GM12875 (cell line): ENCODE data around the gene NT5C1A.

Experiments used
- H3K4me3 ChIP-seq: one replicate; pipeline ENCODE4 v1.5.1; 2011; ENCODE audit warnings: low read depth, low read length, control low read depth
- TF ChIP-seq, protein P1 (sequence below): IDR thresholded peaks from 2 replicates; pipeline ENCODE4 v1.5.1; 2011; ENCODE audit warnings: low read depth, mild to moderate bottlenecking, control low read depth, inconsistent platforms, low read length, moderate library complexity, borderline replicate concordance; ENCODE audit not compliant: insufficient read depth

The NT5C1A gene

DNA sequence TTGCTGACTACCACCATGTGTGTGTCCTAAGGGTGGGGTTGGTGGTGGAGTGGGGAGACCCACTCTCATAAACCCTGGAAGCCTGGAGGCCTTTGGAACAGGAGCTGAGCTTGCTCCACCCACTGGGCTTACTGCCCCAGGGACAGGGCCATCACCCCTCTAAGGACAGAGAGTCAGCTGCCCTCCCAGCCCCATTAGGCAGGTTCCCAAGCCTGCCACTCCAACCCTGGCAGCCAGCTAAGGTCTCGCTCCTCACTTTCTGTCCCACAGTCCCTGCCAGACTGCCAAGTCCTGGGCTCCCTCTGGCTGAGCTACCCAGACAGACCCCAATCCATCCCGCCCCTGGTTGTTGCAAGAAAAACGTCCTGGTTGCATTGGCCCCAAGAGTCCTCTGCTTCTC is 3.8 kb downstream of the NT5C1A start:
- no peak overlapping the region for H3K4me3 ChIP-seq
- TF ChIP-seq, protein P1, sequence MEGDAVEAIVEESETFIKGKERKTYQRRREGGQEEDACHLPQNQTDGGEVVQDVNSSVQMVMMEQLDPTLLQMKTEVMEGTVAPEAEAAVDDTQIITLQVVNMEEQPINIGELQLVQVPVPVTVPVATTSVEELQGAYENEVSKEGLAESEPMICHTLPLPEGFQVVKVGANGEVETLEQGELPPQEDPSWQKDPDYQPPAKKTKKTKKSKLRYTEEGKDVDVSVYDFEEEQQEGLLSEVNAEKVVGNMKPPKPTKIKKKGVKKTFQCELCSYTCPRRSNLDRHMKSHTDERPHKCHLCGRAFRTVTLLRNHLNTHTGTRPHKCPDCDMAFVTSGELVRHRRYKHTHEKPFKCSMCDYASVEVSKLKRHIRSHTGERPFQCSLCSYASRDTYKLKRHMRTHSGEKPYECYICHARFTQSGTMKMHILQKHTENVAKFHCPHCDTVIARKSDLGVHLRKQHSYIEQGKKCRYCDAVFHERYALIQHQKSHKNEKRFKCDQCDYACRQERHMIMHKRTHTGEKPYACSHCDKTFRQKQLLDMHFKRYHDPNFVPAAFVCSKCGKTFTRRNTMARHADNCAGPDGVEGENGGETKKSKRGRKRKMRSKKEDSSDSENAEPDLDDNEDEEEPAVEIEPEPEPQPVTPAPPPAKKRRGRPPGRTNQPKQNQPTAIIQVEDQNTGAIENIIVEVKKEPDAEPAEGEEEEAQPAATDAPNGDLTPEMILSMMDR, result no peak

DNA sequence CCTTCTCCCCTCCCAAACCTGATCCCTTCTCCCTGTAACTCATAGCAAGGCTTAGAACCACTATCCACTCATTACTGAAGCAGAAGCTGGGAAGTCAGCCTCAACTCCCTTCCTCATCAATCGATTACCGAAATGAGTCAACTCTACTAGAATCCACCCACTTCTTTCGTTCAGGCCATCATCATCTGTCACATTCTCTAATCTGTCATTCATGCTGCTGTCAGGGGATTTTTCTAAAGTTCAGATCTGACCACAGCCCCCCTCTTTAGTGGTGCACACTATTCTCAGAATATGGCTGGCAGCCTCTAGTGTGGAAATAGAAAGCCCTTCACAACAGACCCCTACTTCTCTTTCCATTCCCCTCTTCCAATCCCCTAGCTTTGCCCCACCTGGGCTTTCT is 5.1 kb downstream of the NT5C1A start:
- H3K4me3 ChIP-seq, result no peak overlapping the region
- TF ChIP-seq, protein P1, result no peak

DNA sequence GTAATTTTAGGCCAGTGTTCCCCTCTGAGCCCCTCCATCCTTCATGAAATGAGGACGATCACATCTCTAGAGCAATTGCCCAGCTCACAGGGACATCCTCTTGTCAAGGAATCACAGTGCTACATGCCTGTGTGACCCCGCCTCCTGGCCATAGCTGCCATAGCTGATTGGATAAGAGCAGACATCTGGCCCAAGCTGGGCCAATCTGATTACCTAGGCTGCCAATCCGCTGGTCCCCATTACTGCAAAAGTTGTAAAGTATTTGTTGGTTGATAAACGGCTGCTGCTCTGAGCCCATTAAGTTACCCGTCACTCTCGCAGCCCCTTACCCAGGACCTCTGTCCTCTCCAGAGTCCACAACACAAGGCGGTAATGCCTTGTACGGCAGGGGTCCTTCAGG is 8.3 kb downstream of the NT5C1A start:
- TF ChIP-seq, protein P1, result no peak

DNA sequence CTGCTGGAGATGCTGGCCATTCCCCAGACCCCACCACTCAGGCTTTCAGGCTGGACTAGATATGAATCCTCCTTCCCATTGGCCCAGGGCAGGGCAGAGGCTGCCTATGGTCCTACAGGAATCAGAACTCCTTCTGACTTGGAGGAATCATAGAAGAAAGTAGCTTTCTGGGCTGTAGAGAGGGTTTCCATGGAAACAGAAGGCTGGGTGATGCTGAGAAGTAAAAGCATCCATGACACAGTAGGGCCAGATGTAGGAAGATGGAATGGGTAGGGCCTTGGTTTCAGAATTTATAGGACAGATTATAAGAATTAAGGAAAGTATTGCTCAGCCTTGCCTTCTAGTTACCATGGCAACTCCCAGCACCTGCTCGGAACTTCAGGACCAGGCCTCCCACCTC is 9.0 kb downstream of the NT5C1A start:
- H3K4me3 ChIP-seq, result no peak overlapping the region
- TF ChIP-seq, protein P1, result no peak

More for the DNA sequence above, 8.3 kb downstream of the NT5C1A start:
- no peak overlapping the region for H3K4me3 ChIP-seq

DNA sequence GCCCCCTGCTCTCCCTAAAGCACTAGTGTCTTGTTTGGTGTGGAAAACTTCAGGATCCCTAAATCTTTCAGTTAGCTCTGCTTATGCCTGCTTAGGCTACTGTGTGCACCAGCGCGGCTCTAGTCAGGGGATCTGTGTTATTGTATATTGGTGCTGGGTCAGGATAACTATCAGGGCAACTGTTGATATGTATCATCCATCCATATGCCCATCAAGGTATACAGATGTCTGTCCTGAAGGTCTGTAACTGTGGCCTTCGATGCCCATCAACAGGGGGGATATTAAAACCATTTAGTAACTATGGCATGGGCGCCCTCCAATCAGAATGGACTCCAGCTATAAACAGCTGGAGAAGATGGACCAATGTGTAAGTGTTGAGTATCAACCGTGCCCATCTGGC is 12.4 kb downstream of the NT5C1A start:
- TF ChIP-seq, protein P1, result no peak
- H3K4me3 ChIP-seq, result no peak overlapping the region

DNA sequence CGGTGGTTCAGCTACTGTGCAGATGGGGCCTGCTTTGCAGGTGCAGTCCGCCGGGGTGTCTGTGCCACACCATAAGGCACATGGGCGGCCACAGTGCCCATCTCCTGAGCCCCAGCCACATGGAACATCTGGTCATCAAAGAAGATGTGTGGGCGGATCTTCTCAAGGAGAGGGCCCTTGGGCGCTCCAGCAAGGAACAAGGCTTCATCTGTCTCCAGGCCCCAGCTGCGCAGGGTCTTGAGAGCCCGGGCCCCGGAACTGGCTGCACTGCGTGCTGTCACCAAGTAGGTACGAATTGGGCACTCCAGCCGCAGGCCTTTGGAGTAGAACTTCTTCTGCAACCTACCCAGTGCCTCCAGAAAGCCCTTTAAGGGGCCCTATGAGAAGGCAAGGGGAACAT is 12.8 kb downstream of the NT5C1A start:
- H3K4me3 ChIP-seq, result no peak overlapping the region
- TF ChIP-seq, protein P1, result no peak

DNA sequence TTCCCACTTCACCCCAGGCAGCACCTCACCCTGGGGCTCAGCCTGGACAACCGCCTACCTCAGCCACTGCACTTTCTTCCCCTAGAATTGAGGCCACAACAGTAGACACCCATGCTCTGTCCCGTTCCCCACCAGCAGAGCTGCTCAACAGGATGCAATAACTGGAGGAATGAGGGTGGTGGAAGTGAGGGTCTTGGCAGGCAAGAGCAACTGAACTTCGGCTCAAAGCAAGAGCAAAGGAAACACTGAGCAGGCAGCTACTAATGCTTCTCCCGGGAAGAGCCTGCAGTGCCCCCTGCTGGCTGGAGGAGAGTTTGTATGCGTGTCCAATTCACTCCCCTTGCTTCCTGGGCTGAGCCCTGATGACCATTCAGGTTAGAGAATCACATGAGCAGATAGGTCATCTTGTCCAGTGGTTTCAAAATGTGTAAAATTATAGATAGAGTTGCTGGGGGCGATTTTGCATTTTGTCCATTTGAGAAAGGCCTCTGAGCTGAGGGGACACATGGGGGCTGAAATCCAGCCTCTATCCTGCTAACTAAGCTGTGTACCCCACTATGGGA is 13.9 kb downstream of the NT5C1A start:
- no peak overlapping the region for H3K4me3 ChIP-seq
- TF ChIP-seq, protein P1, result peak; percentile 92
